ENCODE data around the gene MSI2.

MSI2 gene

DNA sequence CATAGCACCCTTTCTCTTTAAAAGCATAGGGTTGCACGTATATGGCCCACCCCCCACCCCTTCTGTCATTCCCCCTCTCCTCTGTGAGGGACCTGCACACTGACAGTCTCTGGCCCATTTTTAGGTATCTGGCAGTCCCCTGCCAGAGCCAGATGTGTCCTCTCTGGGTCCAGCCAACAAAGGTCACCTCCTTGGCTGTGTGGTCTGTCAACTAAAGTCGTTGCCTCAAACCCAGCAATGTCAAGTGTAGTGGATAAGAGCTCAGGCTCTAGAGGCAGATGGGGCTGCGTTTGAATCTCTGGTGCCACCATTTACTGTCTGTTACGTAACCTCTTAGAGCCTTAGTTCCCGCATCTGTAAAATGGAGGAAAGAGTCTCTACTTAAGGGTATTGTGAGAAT, 211.5 kb downstream of the MSI2 start:
- no peak for TF ChIP-seq EZH2phosphoT487 (IDR thresholded peaks at IDR 0.05; ENCODE audit: borderline replicate concordance, low read length)
- TF ChIP-seq CTCF (IDR thresholded peaks at IDR 0.05; ENCODE audit: low read depth, low read length, poor library complexity, severe bottlenecking): no peak
- H3K4me1 ChIP-seq (ENCODE audit: control insufficient read depth, low read length): peaks cover 52% of the 10 kb centered on the region
- no peaks in the 10 kb centered on the region for H3K36me3 ChIP-seq (ENCODE audit: control insufficient read depth, low read length)
- H3K27ac ChIP-seq (ENCODE audit: low read depth, low read length): no peak overlapping the region
- H4K20me1 ChIP-seq (ENCODE audit: control insufficient read depth, insufficient read depth, low read depth, low read length): 0 out of 2 replicates have a peak, but pooled peaks cover 13% of the 10 kb centered on the region
- H3K9me2 ChIP-seq (replicated peaks; ENCODE audit: control insufficient read depth, low read length): no peaks in the 10 kb centered on the region
- no peaks in the 10 kb centered on the region for H3K9me3 ChIP-seq (ENCODE audit: control insufficient read depth, insufficient read depth, low read length)
- no peaks in the 10 kb centered on the region for H3F3A ChIP-seq (ENCODE audit: control insufficient read depth, insufficient read depth)
- H3K4me3 ChIP-seq (ENCODE audit: low read length): no peak overlapping the region
- H3K79me2 ChIP-seq (ENCODE audit: control insufficient read depth, low read length): peaks cover 23% of the 10 kb centered on the region
- no peaks in the 10 kb centered on the region for H3K27me3 ChIP-seq (ENCODE audit: control insufficient read depth, low read length)
- H3K4me2 ChIP-seq (ENCODE audit: low read length): no peak overlapping the region

- no peaks in the 10 kb centered on the region for H3K9me3 ChIP-seq (ENCODE audit: control insufficient read depth, insufficient read depth, low read length)
- TF ChIP-seq CTCF (IDR thresholded peaks at IDR 0.05; ENCODE audit: low read depth, low read length, poor library complexity, severe bottlenecking) (no peak), EZH2phosphoT487 (IDR thresholded peaks at IDR 0.05; ENCODE audit: borderline replicate concordance, low read length) (no peak)
Observed at GRCh38 chr17:57468932-57469775, 212.8 kb downstream of the MSI2 start.

DNA sequence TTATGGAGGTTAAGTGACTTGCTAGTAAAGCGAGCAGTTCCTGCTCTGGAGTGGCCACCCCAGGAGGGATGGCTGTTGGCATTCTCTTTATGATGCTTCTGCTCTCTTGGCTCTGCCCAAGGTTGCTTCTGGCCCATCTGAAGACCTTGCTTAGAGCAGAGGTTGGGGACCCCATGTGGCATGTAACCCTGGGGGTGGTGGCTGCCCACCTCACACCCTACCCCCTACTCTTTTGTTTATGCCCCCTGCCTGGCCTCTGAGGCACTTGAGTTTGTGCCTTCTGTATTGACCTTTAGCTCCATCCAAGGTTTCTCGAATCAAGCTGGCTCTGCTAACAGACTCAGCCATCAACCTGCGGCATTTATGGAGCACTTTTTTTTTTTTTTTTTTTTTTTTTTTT, 214.6 kb downstream of the MSI2 start:
- peaks cover 22% of the 10 kb centered on the region for H3K4me1 ChIP-seq (ENCODE audit: control insufficient read depth, low read length)
- no peaks in the 10 kb centered on the region for H3F3A ChIP-seq (ENCODE audit: control insufficient read depth, insufficient read depth)
- H4K20me1 ChIP-seq (ENCODE audit: control insufficient read depth, insufficient read depth, low read depth, low read length): 0 out of 2 replicates have a peak, but pooled peaks cover 13% of the 10 kb centered on the region
- H3K27me3 ChIP-seq (ENCODE audit: control insufficient read depth, low read length): no peaks in the 10 kb centered on the region
- H3K79me2 ChIP-seq (ENCODE audit: control insufficient read depth, low read length): peaks cover 13% of the 10 kb centered on the region
- no peaks in the 10 kb centered on the region for H3K36me3 ChIP-seq (ENCODE audit: control insufficient read depth, low read length)
- no peaks in the 10 kb centered on the region for H3K9me2 ChIP-seq (replicated peaks; ENCODE audit: control insufficient read depth, low read length)
- no peaks in the 10 kb centered on the region for H3K9me3 ChIP-seq (ENCODE audit: control insufficient read depth, insufficient read depth, low read length)
- TF ChIP-seq EZH2phosphoT487 (IDR thresholded peaks at IDR 0.05; ENCODE audit: borderline replicate concordance, low read length): no peak
- no peak for TF ChIP-seq CTCF (IDR thresholded peaks at IDR 0.05; ENCODE audit: low read depth, low read length, poor library complexity, severe bottlenecking)
- no peak overlapping the region for H3K27ac ChIP-seq (ENCODE audit: low read depth, low read length)
- H3K4me2 ChIP-seq (ENCODE audit: low read length): no peak overlapping the region
- no peak overlapping the region for H3K4me3 ChIP-seq (ENCODE audit: low read length)

More at GRCh38 chr17:57468932-57469775, 212.8 kb downstream of the MSI2 start:
- Histone ChIP-seq H3K4me3 (ENCODE audit: low read length) (no peak overlapping the region), H3K27ac (ENCODE audit: low read depth, low read length) (no peak overlapping the region), H4K20me1 (ENCODE audit: control insufficient read depth, insufficient read depth, low read depth, low read length) (0 out of 2 replicates have a peak, but pooled peaks cover 13% of the 10 kb centered on the region), H3K27me3 (ENCODE audit: control insufficient read depth, low read length) (no peaks in the 10 kb centered on the region), H3K36me3 (ENCODE audit: control insufficient read depth, low read length) (no peaks in the 10 kb centered on the region), H3K4me2 (ENCODE audit: low read length) (no peak overlapping the region), H3F3A (ENCODE audit: control insufficient read depth, insufficient read depth) (no peaks in the 10 kb centered on the region), H3K4me1 (ENCODE audit: control insufficient read depth, low read length) (peaks cover 38% of the 10 kb centered on the region), H3K9me2 (replicated peaks; ENCODE audit: control insufficient read depth, low read length) (no peaks in the 10 kb centered on the region), H3K79me2 (ENCODE audit: control insufficient read depth, low read length) (peaks cover 16% of the 10 kb centered on the region)

Measured in DOHH2 (cell line).